GM23338 (cell line): ENCODE data around the gene TP53I3. TPM values are rescaled to one million over a fixed set of nuclear protein-coding genes. Genes with fewer than 3 reads are reported as not detected.

ENCODE experiments used
- ATAC-seq: fragments of 200-7000 bp; cut with Tn5 transposase; 3 replicates; pipeline ENCODE4 v1.9.1; 2020
- DNase-seq: peaks from one replicate; pipeline ENCODE4 v3.0.0-alpha.2; 2015; ENCODE audit warnings: low spot score
- H2AFZ ChIP-seq: fragments of 200-600 bp; sonication (generic); 2 replicates; pipeline ENCODE4 v1.8.0; 2016; ENCODE audit warnings: antibody characterized with exemption, mild to moderate bottlenecking, moderate library complexity
- H3F3A ChIP-seq: fragments of 200-600 bp; sonication (generic); replicated peaks from 2 replicates; pipeline ENCODE4 v1.8.0; 2017; ENCODE audit warnings: antibody characterized with exemption, mixed run types, low read depth
- H3K27ac ChIP-seq: fragments of 200-600 bp; sonication (generic); 2 replicates; pipeline ENCODE4 v1.6.1; 2016; ENCODE audit warnings: low read depth
- H3K27me3 ChIP-seq: fragments of 200-600 bp; sonication (generic); 2 replicates; pipeline ENCODE4 v1.8.0; 2016; ENCODE audit warnings: mild to moderate bottlenecking, mixed run types, moderate library complexity; ENCODE audit not compliant: insufficient read depth
- H3K36me3 ChIP-seq: fragments of 200-600 bp; sonication (generic); 2 replicates; pipeline ENCODE4 v1.8.0; 2016; ENCODE audit warnings: mild to moderate bottlenecking; ENCODE audit not compliant: insufficient read depth
- H3K4me1 ChIP-seq: fragments of 200-600 bp; sonication (generic); 2 replicates; pipeline ENCODE4 v1.8.0; 2016; ENCODE audit warnings: mild to moderate bottlenecking, moderate library complexity; ENCODE audit not compliant: insufficient read depth
- H3K4me2 ChIP-seq: fragments of 200-600 bp; sonication (generic); 2 replicates; pipeline ENCODE4 v1.7.1; 2017; ENCODE audit warnings: mixed run types
- H3K4me3 ChIP-seq: fragments of 200-600 bp; sonication (generic); 2 replicates; pipeline ENCODE4 v1.6.1; 2016; ENCODE audit warnings: mixed run types
- H3K79me2 ChIP-seq: fragments of 200-600 bp; sonication (generic); replicated peaks from 2 replicates; pipeline ENCODE4 v1.8.0; 2017; ENCODE audit warnings: mild to moderate bottlenecking; ENCODE audit not compliant: insufficient read depth
- H3K9me2 ChIP-seq: fragments of 200-600 bp; sonication (generic); 2 replicates; pipeline ENCODE4 v1.8.0; 2017; ENCODE audit not compliant: insufficient read depth
- H4K20me1 ChIP-seq: fragments of 200-600 bp; sonication (generic); replicated peaks from 2 replicates; pipeline ENCODE4 v1.8.0; 2017; ENCODE audit warnings: mild to moderate bottlenecking; ENCODE audit not compliant: insufficient read depth
- H3K27ac Mint-ChIP-seq: 2 replicates; pipeline ENCODE4 v1.8.0; 2020; ENCODE audit warnings: inconsistent platforms, mild to moderate bottlenecking, moderate library complexity, mixed read lengths
- H3K27me3 Mint-ChIP-seq: 3 replicates; pipeline ENCODE4 v1.8.0; 2022; ENCODE audit warnings: low read depth, mild to moderate bottlenecking, moderate library complexity, mixed read lengths, inconsistent platforms; ENCODE audit not compliant: insufficient read depth, poor library complexity
- H3K36me3 Mint-ChIP-seq: 3 replicates; pipeline ENCODE4 v1.8.0; 2021; ENCODE audit warnings: low read depth, mild to moderate bottlenecking, inconsistent platforms, moderate library complexity, mixed read lengths
- H3K4me1 Mint-ChIP-seq: 3 replicates; pipeline ENCODE4 v1.8.0; 2020; ENCODE audit warnings: mild to moderate bottlenecking, inconsistent platforms, mixed read lengths
- H3K4me3 Mint-ChIP-seq: 3 replicates; pipeline ENCODE4 v1.8.0; 2021; ENCODE audit warnings: moderate library complexity, mild to moderate bottlenecking, inconsistent platforms, mixed read lengths
- H3K9me3 Mint-ChIP-seq: 3 replicates; pipeline ENCODE4 v1.8.0; 2020; ENCODE audit warnings: moderate library complexity, mild to moderate bottlenecking, inconsistent platforms, mixed read lengths
- EZH2 ChIP-seq: fragments of 200-600 bp; sonication (generic); IDR thresholded peaks from one replicate; pipeline ENCODE4 v1.8.0; 2017; ENCODE audit warnings: antibody characterized with exemption, mild to moderate bottlenecking, low read depth; ENCODE audit not compliant: unreplicated experiment
- EZH2phosphoT487 ChIP-seq: fragments of 200-600 bp; sonication (generic); IDR thresholded peaks from one replicate; pipeline ENCODE4 v1.8.1; 2018; ENCODE audit warnings: antibody characterized with exemption; ENCODE audit not compliant: unreplicated experiment
- JUNB ChIP-seq: IDR thresholded peaks from one replicate; pipeline ENCODE4 v1.6.1; 2016; ENCODE audit warnings: antibody characterized with exemption; ENCODE audit not compliant: unreplicated experiment
- NANOG ChIP-seq: IDR thresholded peaks from 2 replicates; pipeline ENCODE4 v1.6.1; 2016; ENCODE audit warnings: antibody characterized with exemption, borderline replicate concordance
- STAT1 ChIP-seq: IDR thresholded peaks from one replicate; pipeline ENCODE4 v1.6.1; 2016; ENCODE audit warnings: antibody characterized with exemption; ENCODE audit not compliant: unreplicated experiment
- ZNF114 ChIP-seq: fragments of 250-450 bp; sonication (Bioruptor Pico); IDR thresholded peaks from 2 replicates; pipeline ENCODE4 v1.5.0; 2020; ENCODE audit warnings: mild to moderate bottlenecking, moderate library complexity
- ZNF462 ChIP-seq: fragments of 250-450 bp; sonication (Bioruptor Pico); IDR thresholded peaks from 2 replicates; pipeline ENCODE4 v1.5.0; 2020; ENCODE audit warnings: mild to moderate bottlenecking, moderate library complexity
- polyA plus RNA-seq: library from polyadenylated mRNA; unstranded; fragments of >200 nt; fragmentation: Nextera tagmentation; extraction: Ambion mirVana; gene quantifications from 2 replicates; pipeline ENCODE4 v1.2.1, GENCODE V29; 2016
- total RNA-seq: library from RNA; depleted of rRNA; stranded (reverse); fragments of >200 nt; shearing (Covaris generic); gene quantifications from 2 replicates; pipeline ENCODE4 v1.2.3, GENCODE V29; 2014

The TP53I3 gene
- total and polyA plus RNA-seq, 2 experiments from 2014 or later, result 27.8 to 36.5 TPM

GRCh38 chr2:24040511-24040910 lies 44.1 kb downstream of the TP53I3 start:
- Mint-ChIP-seq H3K36me3 (peaks cover 35% of the 10 kb centered on the region), H3K4me3 (no peak overlapping the region), H3K27me3 (peaks cover 2% of the 10 kb centered on the region), H3K4me1 (peaks cover 3% of the 10 kb centered on the region; the same call in 2 of the 3 replicates), H3K27ac (no peak overlapping the region), H3K9me3 (no peaks in the 10 kb centered on the region)
- H3K27me3 ChIP-seq, result no peaks in the 10 kb centered on the region
- no peak overlapping the region for H3K4me3 ChIP-seq
- H3K9me2 ChIP-seq, result no peaks in the 10 kb centered on the region
- no peak for ATAC-seq
- H2AFZ ChIP-seq, result no peak overlapping the region
- TF ChIP-seq EZH2phosphoT487 (no peak), JUNB (no peak), STAT1 (no peak), ZNF462 (CRISPR knock-in tag) (no peak), EZH2 (no peak), NANOG (no peak), ZNF114 (no peak)
- H3K27ac ChIP-seq, result no peak overlapping the region
- H3K4me1 ChIP-seq, result 0 out of 2 replicates have a peak, but pooled peaks cover 3% of the 10 kb centered on the region
- H3K79me2 ChIP-seq, result peaks cover 95% of the 10 kb centered on the region
- no peak overlapping the region for H3K4me2 ChIP-seq
- no peaks in the 10 kb centered on the region for H3F3A ChIP-seq
- H4K20me1 ChIP-seq, result peaks cover 18% of the 10 kb centered on the region
- peaks cover 29% of the 10 kb centered on the region for H3K36me3 ChIP-seq
- no peak for DNase-seq
